Retinal pigment epithelial cell (primary cell): ENCODE results near the gene KHNYN.

Source experiments
- DNase-seq: peaks from one replicate; pipeline ENCODE4 v3.0.0-alpha.2; 2010; ENCODE audit warnings: low read depth
- H3K4me3 ChIP-seq: 2 replicates; pipeline ENCODE4 v1.5.1; 2011; ENCODE audit warnings: mild to moderate bottlenecking, low read length, control low read depth, moderate library complexity
- TF ChIP-seq, protein P1 (sequence below): conservative IDR thresholded peaks from 2 replicates; pipeline ENCODE4 v1.5.1; 2011; ENCODE audit warnings: low read depth, low read length, control low read depth, inconsistent platforms

KHNYN gene

DNA sequence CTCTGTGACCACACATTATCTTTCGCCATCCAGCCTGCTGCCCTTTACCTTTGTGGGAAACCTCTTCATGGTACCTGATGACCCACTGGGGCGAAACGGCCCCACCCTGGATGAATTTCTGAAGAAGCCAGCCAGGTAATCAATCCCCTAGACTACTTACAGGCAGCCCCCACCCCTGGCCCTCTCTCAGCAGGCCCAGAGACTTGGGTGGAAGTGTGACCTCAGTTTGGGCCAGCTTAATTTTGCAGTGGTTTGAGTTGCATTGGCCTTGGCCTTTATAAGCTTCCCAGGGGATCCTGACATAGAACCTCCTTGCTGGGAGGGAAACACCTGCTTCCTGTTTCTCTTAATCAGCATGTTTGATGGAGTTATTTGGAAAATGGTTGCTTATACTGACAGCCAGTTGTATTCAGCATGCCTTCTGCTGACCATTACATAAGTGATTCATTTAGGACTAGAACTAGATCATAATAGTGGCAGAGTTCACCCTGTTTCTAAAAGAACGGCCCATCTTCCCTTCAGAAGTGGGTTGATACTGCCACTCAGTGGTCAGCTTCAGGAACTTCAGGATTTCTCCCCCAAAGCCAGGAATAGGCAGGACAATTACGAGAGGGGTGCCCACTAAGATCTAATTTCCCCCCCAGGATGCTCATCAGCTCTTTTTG lies 6.7 kb downstream of the KHNYN start:
- TF ChIP-seq, protein P1, sequence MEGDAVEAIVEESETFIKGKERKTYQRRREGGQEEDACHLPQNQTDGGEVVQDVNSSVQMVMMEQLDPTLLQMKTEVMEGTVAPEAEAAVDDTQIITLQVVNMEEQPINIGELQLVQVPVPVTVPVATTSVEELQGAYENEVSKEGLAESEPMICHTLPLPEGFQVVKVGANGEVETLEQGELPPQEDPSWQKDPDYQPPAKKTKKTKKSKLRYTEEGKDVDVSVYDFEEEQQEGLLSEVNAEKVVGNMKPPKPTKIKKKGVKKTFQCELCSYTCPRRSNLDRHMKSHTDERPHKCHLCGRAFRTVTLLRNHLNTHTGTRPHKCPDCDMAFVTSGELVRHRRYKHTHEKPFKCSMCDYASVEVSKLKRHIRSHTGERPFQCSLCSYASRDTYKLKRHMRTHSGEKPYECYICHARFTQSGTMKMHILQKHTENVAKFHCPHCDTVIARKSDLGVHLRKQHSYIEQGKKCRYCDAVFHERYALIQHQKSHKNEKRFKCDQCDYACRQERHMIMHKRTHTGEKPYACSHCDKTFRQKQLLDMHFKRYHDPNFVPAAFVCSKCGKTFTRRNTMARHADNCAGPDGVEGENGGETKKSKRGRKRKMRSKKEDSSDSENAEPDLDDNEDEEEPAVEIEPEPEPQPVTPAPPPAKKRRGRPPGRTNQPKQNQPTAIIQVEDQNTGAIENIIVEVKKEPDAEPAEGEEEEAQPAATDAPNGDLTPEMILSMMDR, result peak; percentile 80
- H3K4me3 ChIP-seq, result no peak overlapping the region
- DNase-seq, result no peak

DNA sequence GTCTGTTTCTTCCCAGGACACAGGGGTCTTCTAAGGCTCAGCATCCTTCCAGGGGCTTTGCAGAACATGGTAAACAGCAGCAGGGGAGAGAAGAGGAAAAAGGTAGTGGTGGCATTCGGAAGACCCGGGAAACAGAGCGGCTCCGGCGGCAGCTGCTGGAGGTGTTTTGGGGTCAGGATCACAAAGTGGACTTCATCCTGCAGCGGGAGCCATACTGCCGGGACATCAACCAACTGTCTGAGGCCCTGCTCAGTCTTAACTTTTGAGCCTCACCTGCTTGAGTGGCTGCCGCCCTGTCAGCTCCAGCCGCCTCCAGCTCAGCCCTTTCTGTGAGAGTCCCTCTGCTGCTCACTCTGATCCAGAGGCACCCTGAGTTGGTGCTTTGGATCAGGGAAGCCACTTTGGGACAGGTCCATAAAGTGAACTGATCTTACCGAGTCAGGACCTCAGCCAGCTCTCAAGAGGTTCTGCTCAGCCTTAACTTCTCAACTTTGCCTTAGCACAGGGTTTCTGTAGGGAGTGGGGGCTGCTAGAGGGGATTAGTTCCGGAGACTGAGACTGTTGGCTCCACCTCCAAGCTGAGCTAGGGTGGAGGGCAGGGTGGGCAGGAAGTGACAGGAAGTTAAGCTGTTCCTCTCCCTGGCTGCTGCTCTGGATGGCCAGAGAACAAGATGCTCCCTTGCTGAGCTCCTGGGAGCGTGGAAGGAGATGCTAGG lies 7.4 kb downstream of the KHNYN start:
- no peak overlapping the region for H3K4me3 ChIP-seq
- TF ChIP-seq, protein P1, result no peak

DNA sequence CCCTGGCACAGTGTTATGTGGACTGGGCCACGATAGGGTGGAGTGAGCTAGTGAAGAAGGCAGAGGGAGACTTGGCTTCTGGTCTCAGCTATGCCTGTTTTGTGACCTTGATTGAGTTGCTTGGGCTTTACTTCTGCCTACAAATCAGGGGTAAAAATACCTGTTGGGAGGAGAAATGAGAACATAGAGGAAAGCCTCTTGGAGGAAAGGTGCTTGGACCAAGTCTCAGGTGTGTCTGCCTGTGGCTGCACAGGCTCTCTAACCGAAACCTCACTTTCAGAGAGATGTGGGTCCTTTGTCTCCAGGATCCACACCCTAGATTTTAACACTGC lies 7.9 kb downstream of the KHNYN start:
- TF ChIP-seq, protein P1, result no peak
- H3K4me3 ChIP-seq, result no peak overlapping the region
- DNase-seq, result no peak

More for the DNA sequence above, 7.4 kb downstream of the KHNYN start:
- no peak for DNase-seq

DNA sequence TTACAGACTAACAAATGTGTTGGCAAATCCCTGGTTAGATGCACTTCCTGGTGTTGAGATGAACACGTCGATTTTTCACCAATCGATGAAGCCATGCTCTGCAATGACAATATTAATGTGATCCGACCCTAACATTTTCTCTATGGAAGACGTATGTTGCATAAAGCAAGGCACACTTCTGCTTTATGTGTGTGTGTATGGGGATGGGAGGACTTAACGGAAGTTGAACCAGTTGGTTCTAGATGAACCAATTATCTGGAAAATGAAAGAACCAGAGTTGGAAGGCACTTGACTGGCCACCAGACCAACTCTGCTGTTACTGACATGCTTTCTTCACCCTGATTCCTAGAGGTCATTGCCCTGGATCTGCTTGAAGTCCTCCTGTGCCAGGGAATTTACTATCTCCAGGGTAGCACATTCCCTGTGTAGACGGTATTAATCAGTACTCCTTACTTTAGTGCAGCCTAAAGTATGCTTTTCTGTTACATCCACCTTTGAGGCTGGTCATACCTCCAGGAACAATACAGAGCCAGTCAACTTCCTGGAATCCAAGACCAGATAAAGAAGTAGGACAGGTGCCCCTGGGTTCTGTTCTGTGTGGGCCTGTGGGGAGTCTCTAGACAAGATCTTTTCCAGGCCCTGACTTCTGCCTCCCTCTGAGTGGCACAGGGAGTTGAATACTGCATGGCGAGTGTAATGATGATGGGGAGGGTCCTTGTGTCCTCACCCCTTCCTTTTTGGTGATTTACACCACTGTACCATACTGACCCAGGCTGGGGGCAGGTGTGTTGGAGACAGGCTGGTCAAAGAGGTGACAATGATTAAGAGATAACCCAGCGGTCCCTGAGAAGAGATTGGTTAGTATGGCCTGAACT lies 8.7 kb downstream of the KHNYN start:
- DNase-seq, result no peak
- TF ChIP-seq, protein P1, result no peak
- H3K4me3 ChIP-seq, result no peak overlapping the region

DNA sequence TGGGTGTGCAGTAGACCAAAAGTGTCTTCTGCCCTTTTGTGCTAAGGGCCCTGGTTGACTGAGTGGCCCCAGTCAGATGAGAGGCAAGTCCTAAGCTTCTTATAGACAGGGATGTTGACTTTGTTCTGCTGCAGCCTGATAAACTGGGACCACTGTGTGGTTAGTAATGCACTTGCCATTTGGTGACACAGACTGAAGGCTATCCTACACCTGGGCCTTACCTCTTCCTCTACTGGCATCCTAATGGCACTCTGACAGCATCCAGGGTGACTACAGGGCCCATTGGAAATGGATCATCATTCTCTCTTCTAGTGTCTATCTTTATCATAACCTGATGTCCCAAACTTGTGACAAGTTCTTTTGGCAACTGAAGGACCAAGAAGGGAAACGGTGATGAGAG lies 9.5 kb downstream of the KHNYN start:
- H3K4me3 ChIP-seq, result no peak overlapping the region
- DNase-seq, result no peak
- TF ChIP-seq, protein P1, result no peak

DNA sequence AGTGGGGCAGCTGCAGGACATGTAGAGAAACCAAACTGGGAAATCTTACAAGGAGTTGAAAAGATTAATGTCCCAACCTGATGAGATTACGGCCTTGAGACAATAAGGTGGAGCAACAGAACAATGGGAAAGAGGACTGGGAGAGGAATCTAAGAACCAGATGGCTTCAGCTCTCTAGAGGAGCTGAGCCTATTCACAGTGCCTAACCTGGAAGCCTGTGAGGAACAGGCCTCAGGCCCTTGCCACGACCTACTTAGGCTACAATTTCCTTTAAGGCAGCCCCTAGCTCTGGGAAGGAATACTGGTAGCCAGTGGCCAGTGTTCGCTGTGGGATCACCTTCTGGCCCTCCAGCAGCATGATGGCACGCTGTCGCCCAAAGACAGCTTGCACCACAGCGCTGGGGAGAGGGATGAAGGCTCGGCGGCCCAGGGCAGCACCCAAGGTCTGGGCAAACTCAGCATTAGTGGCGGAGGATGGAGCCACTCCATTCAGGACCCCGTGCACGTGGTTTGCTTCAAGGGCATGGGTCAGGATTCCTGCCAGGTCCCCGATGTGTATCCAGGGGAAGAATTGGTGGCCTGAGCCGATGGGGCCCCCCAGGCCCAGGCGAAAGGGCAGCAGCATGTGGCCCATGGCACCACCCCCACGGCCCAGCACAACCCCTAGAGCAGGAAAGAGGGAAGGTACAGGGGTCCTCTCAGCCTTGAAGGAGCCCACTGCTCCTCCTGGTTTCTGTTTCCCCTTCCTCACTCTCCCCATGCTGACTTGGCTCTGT lies 10.3 kb downstream of the KHNYN start:
- H3K4me3 ChIP-seq, result no peak overlapping the region
- TF ChIP-seq, protein P1, result no peak
- DNase-seq, result no peak
